HUDEP-2 (cell line): Measurements from ENCODE around the gene LRRC10.

Source experiments
- DNase-seq, 76 experiments: peaks; one replicate each; lab custom pipeline; 2025; ENCODE audit not compliant: unreplicated experiment in 76 of 76; lab: John Stamatoyannopoulos, UW

The LRRC10 gene

GRCh38 chr12:69610729-69611128 is at the start of gene LRRC10:
TSS of gene LRRC10 (minus strand) at chr12:69610907. CDS start at chr12:69610838, 69 bp downstream.
- no peak for DNase-seq

DNA sequence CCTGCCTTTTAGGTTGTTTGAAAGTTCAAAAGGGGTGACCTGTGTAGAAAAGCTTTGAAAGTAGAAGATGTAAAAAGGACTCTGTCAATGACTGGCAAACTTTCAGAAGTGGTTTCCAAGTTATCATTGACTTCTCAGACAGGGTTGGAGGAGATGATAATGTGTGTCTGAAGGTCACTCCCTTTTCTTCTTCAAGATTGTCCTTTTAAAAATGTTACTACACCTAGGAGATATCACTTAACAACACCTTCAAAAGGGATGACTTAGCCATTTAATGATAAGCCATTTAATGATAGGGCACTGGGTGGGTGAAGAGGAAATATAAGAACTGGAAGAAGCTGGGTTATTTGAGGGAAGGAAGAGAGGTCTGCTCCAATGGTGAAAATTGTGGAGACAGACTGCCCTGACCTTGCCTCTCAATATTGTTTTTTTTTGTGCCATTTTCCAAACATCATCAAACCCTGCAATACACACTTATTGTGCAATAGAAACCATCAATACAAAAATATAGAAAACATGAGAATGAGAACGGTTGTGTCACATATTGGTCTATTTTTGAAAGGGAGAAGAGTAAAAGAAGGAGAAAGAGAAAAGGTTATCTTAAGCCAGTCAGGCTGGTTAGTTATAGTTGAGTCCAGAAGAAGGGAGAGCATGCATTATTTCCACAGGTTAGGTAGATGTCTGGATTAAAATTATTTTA is 49.6 kb upstream of the LRRC10 start:
- DNase-seq = peak in 36 of 76 experiments; percentile 8 to 91 (median 71)

- DNase-seq = no peak
These were observed 47.5 kb upstream of the LRRC10 start for GRCh38 chr12:69658203-69658602.

- no peak for DNase-seq
These were observed 46.9 kb upstream of the LRRC10 start for GRCh38 chr12:69657376-69658137.

DNA sequence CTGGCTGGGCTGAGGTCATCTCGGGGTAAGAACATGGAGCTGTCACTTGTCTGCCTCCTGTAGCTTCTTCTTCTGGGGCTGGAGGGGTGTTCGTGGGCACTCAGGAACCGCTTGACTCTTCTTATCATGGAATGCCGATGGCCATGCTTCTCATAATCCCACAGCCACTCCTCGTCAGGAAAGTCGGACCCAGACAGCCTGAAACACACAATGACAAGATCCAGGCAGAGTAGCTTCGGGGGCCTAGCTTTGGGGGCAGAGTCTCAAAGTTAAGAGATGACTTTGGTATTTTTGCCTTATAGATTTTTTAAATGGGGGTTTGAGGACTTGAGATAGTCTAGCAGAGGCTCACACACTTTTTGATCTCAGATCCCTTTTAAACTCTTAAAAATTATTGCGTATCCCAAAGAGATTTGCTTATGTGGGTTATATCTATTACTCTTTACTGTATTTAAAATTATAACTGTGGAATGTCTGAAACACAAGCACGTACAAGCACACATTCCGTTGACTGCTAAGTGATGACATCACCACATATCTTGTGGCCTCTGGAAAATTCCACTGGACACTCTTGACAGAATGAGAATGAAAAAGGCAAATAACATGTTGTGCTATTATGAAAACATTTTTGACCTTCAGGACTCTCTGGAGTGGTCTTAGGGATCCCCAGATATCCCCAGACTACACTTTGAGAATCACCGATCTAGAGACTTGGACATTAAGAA is 45.1 kb upstream of the LRRC10 start:
- no peak for DNase-seq

DNA sequence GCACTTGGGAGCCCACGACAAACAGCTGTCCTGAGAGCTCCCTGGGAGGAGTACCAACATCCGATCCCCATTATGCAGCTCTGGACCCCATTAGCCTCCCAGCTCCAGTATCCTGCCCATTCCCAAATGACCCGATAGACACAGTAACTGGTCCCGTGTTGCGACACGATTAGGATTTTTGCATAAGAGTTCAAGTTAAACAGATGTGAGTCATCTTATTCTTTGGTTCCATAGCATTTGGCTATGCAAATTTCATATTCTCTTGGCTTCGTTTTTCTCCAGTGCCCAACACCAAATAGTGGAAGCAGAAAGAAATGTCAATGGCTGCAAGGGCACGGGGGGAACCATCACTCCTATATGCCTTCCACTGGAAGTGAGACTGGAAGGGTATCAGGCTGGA is 43.0 kb upstream of the LRRC10 start:
- no peak for DNase-seq

GRCh38 chr12:69651922-69652321 is 41.2 kb upstream of the LRRC10 start:
- no peak for DNase-seq

- no peak for DNase-seq
These were observed 38.8 kb upstream of the LRRC10 start for GRCh38 chr12:69649529-69649928.

- no peak for DNase-seq
These were observed 37.8 kb upstream of the LRRC10 start for GRCh38 chr12:69648476-69648875.

- no peak for DNase-seq
These were observed 36.5 kb upstream of the LRRC10 start for GRCh38 chr12:69647178-69647577.

DNA sequence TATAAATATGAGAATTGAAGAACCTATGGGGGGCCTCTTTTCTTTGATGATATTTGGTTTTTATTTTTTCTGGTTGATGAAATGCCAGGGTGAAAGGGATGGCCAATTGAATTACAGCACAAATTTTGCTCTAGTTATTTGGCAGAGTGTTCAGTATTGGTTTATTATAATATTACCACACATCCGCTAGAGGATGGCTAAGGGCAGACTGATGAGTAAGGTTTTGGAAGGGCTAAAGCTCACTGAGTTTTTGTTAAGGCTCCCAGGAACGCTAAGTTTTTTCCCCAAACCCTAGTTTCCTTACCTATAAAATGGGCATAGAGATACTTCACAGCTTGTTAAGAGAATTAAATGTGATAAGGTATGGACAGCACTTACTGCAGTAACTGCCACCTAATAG is 34.3 kb upstream of the LRRC10 start:
- DNase-seq = no peak

DNA sequence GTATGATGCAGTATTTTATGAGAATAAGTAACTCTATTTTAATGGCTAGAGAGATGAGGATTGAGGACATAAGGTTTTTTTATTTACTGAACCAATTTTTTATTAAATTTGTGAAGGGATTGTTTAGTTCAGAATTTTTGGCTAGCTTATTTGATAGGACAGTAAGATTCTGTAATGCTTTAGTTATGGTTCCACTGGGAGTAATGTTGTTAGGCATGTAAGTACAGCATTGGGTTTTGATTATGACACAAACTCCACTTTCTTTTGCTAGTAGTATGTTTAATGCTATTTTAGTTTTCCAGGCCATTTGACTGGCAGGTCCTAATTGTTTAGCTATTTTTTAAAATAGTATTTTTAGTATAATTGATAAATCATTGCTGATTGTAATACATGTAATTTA is 33.8 kb upstream of the LRRC10 start:
- DNase-seq = no peak

DNA sequence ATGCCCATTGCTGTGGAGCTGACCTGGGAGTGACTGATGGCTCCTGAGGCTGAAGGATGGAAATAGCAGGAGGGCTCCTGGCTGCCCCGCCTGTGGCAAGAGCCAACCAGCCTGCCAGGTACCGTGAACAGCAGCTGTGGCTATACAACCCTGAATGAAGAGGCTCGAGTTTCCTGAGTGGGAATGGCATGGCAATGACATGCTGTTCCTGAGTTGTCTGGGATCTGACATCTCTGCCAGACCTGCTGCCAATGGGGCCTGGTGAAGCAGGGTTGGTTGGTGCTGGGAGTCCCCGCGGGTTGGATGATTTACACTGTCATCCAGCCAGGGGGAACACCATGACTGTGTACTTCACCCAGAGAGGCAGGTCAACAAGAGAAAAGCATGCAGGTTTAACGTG is 31.8 kb upstream of the LRRC10 start:
- DNase-seq = no peak

- DNase-seq = no peak
These were observed 30.8 kb upstream of the LRRC10 start for GRCh38 chr12:69641546-69641945.

GRCh38 chr12:69639400-69640016 is 28.8 kb upstream of the LRRC10 start:
- DNase-seq = peak in 66 of 76 experiments; percentile 10 to 72 (median 47)

- DNase-seq = peak in 9 of 76 experiments; percentile 6 to 46 (median 28)
These were observed 22.4 kb upstream of the LRRC10 start for GRCh38 chr12:69633061-69633460.

- DNase-seq = peak in 8 of 76 experiments; percentile 2 to 24 (median 12)
These were observed 19.5 kb upstream of the LRRC10 start for GRCh38 chr12:69630191-69630590.

DNA sequence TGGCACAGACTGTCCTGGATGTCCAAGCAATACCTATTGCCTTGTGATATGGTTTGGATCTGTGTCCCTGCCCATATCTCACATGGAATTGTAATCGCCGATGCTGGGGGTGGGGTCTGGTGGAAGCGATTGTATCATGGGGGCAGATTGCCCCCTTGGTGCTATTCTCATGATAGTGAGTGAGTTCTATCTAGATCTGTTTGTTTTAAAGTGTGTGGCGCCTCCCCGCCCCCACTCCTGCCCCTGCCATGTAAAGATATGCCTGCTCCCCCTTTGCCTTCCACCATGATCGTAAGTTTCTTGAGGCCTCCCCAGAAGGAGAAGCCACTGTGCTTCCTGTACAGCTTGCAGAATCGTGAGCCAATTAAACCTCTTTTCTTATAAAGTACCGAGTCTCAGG is 16.8 kb upstream of the LRRC10 start:
- DNase-seq = peak in 1 of 76 experiments; percentile 3

DNA sequence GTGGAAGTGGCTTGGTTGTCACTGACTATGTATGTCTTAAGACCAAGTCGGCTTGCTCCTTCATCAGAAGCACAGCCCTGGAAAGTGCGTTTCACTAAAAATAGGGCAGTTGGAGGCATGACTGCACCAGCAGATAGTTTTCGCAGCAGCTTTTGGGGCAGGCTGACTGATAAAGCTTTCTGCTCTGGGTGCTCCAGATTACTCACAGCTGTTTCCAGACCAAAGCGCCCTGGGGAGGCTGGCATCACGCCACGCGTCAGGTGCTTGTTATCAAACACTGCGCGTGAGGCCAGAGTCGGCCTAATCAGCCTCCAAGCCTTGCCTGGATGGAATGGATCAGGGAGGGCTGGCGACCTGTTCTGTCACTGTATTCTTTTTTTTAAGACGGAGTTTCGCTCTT is 13.3 kb upstream of the LRRC10 start:
- peak in 75 of 76 experiments; percentile 74 to 99 (median 98) for DNase-seq

GRCh38 chr12:69621551-69621950 is 10.8 kb upstream of the LRRC10 start:
- no peak for DNase-seq

- DNase-seq = no peak
These were observed 10.2 kb upstream of the LRRC10 start for GRCh38 chr12:69620921-69621320.
